ENCODE results near the gene ANK3. TPM values are rescaled to one million over a fixed set of nuclear protein-coding genes. Genes with fewer than 3 reads are reported as not detected.

The ANK3 gene
- total RNA-seq, 2 donors from 2014 or later, result 5.7 to 6.1 TPM

- intact Hi-C loops (cut with DNase I), result no loop called here
- no peak for DNase-seq (ENCODE audit: low spot score)
These were observed 27.3 kb upstream of the ANK3 start for GRCh38 chr10:60417024-60417423.

- intact Hi-C loops (cut with DNase I), result no loop called here
- DNase-seq (ENCODE audit: low spot score), result no peak
These were observed 25.4 kb upstream of the ANK3 start for GRCh38 chr10:60414877-60415585.

GRCh38 chr10:60414111-60414510, 24.4 kb upstream of the ANK3 start:
- intact Hi-C loops (cut with DNase I), result no loop called here
- no peak for DNase-seq (ENCODE audit: low spot score)

- intact Hi-C loops (cut with DNase I), result no loop called here
- DNase-seq (ENCODE audit: low spot score), result no peak
These were observed 23.8 kb upstream of the ANK3 start for GRCh38 chr10:60413306-60414012.

GRCh38 chr10:60410970-60411369, 21.3 kb upstream of the ANK3 start:
- no peak for DNase-seq (ENCODE audit: low spot score)

GRCh38 chr10:60409202-60409601, 19.5 kb upstream of the ANK3 start:
- DNase-seq (ENCODE audit: low spot score), result no peak
- intact Hi-C loops (cut with DNase I), result no loop called here

More at GRCh38 chr10:60410970-60411369, 21.3 kb upstream of the ANK3 start:
- intact Hi-C loops (cut with DNase I), result no loop called here

- intact Hi-C loops (cut with DNase I), result no loop called here
- DNase-seq (ENCODE audit: low spot score), result no peak
These were observed 16.5 kb upstream of the ANK3 start for GRCh38 chr10:60406182-60406581.

GRCh38 chr10:60405172-60405571, 15.5 kb upstream of the ANK3 start:
- DNase-seq (ENCODE audit: low spot score), result no peak
- intact Hi-C loops (cut with DNase I), result no loop called here

GRCh38 chr10:60403168-60403873, 13.6 kb upstream of the ANK3 start:
- DNase-seq (ENCODE audit: low spot score), result no peak
- intact Hi-C loops (cut with DNase I), result no loop called here

GRCh38 chr10:60400366-60400765, 10.7 kb upstream of the ANK3 start:
- DNase-seq (ENCODE audit: low spot score), result no peak
- intact Hi-C loops (cut with DNase I), result no loop called here

- no peak for DNase-seq (ENCODE audit: low spot score)
- intact Hi-C loops (cut with DNase I), result no loop called here
These were observed 9.7 kb upstream of the ANK3 start for GRCh38 chr10:60399328-60399727.

- intact Hi-C loops (cut with DNase I), result no loop called here
These were observed 8.1 kb upstream of the ANK3 start for GRCh38 chr10:60397792-60398191.

GRCh38 chr10:60396766-60397165, 7.1 kb upstream of the ANK3 start:
- intact Hi-C loops (cut with DNase I), result no loop called here

More at GRCh38 chr10:60397792-60398191, 8.1 kb upstream of the ANK3 start:
- no peak for DNase-seq (ENCODE audit: low spot score)

GRCh38 chr10:60395711-60396110, 6.0 kb upstream of the ANK3 start:
- intact Hi-C loops (cut with DNase I), result no loop called here
- DNase-seq (ENCODE audit: low spot score), result no peak

More at GRCh38 chr10:60396766-60397165, 7.1 kb upstream of the ANK3 start:
- no peak for DNase-seq (ENCODE audit: low spot score)

GRCh38 chr10:60394446-60394845, 4.8 kb upstream of the ANK3 start:
- intact Hi-C loops (cut with DNase I), result loop anchor here in 1 of 2 donors (5.0 kb wide), 1 partner anchor 1428 kb away; no protein-coding TSS in a partner anchor
- DNase-seq (ENCODE audit: low spot score), result no peak

GRCh38 chr10:60390224-60390626, 550 bp upstream of the ANK3 start:
- intact Hi-C loops (cut with DNase I), result loop anchor here in 1 of 2 donors (5.0 kb wide), 1 partner anchor 1432 kb away; no protein-coding TSS in a partner anchor
- DNase-seq (ENCODE audit: low spot score), result no peak

GRCh38 chr10:60388709-60389301, 870 bp downstream of the ANK3 start:
- DNase-seq (ENCODE audit: low spot score), result no peak
- intact Hi-C loops (cut with DNase I), result no loop called here

- intact Hi-C loops (cut with DNase I), result no loop called here
- no peak for DNase-seq (ENCODE audit: low spot score)
These were observed 1.5 kb downstream of the ANK3 start for GRCh38 chr10:60388116-60388625.

- no peak for DNase-seq (ENCODE audit: low spot score)
- intact Hi-C loops (cut with DNase I), result no loop called here
These were observed 2.1 kb downstream of the ANK3 start for GRCh38 chr10:60387531-60387930.

GRCh38 chr10:60385399-60385738, 4.3 kb downstream of the ANK3 start:
- intact Hi-C loops (cut with DNase I), result no loop called here
- DNase-seq (ENCODE audit: low spot score), result no peak
